Measurements from ENCODE around the gene NAV3.

NAV3 gene

GRCh38 chr12:77925536-77926108, 94.9 kb downstream of the NAV3 start:
- peak in 1 of 2 donors; percentile 0 for DNase-seq (ENCODE audit: low read depth in 1 of 2, low spot score in 1 of 2)

- DNase-seq (ENCODE audit: low read depth in 1 of 2, low spot score in 1 of 2): no peak
Observed at GRCh38 chr12:77928078-77928477, 97.4 kb downstream of the NAV3 start.

- no peak for DNase-seq (ENCODE audit: low read depth in 1 of 2, low spot score in 1 of 2)
Observed at GRCh38 chr12:77932216-77932615, 101.5 kb downstream of the NAV3 start.

GRCh38 chr12:77938301-77938700, 107.6 kb downstream of the NAV3 start:
- DNase-seq (ENCODE audit: low read depth in 1 of 2, low spot score in 1 of 2): no peak

- no peak for DNase-seq (ENCODE audit: low read depth in 1 of 2, low spot score in 1 of 2)
Observed at GRCh38 chr12:77940011-77940423, 109.3 kb downstream of the NAV3 start.

- DNase-seq (ENCODE audit: low read depth in 1 of 2, low spot score in 1 of 2): no peak
Observed at GRCh38 chr12:77940567-77940966, 109.9 kb downstream of the NAV3 start.

GRCh38 chr12:77941401-77941800, 110.7 kb downstream of the NAV3 start:
- no peak for DNase-seq (ENCODE audit: low read depth in 1 of 2, low spot score in 1 of 2)

- DNase-seq (ENCODE audit: low read depth in 1 of 2, low spot score in 1 of 2): no peak
Observed at GRCh38 chr12:77943466-77943865, 112.8 kb downstream of the NAV3 start.

GRCh38 chr12:77946541-77947061, 115.9 kb downstream of the NAV3 start:
- DNase-seq (ENCODE audit: low read depth in 1 of 2, low spot score in 1 of 2): no peak

- DNase-seq (ENCODE audit: low read depth in 1 of 2, low spot score in 1 of 2): no peak
Observed at GRCh38 chr12:77947330-77947729, 116.6 kb downstream of the NAV3 start.

GRCh38 chr12:77947746-77948145, 117.1 kb downstream of the NAV3 start:
- DNase-seq (ENCODE audit: low read depth in 1 of 2, low spot score in 1 of 2): no peak

- DNase-seq (ENCODE audit: low read depth in 1 of 2, low spot score in 1 of 2): no peak
Observed at GRCh38 chr12:77949943-77950342, 119.2 kb downstream of the NAV3 start.

- DNase-seq (ENCODE audit: low read depth in 1 of 2, low spot score in 1 of 2): no peak
Observed at GRCh38 chr12:77953528-77954205, 123.0 kb downstream of the NAV3 start.

GRCh38 chr12:77954206-77954555, 123.5 kb downstream of the NAV3 start:
- DNase-seq (ENCODE audit: low read depth in 1 of 2, low spot score in 1 of 2): no peak

GRCh38 chr12:77957062-77957461, 126.4 kb downstream of the NAV3 start:
- DNase-seq (ENCODE audit: low read depth in 1 of 2, low spot score in 1 of 2): no peak

GRCh38 chr12:77963576-77964178, 133.0 kb downstream of the NAV3 start:
- DNase-seq (ENCODE audit: low read depth in 1 of 2, low spot score in 1 of 2): no peak

- no peak for DNase-seq (ENCODE audit: low read depth in 1 of 2, low spot score in 1 of 2)
Observed at GRCh38 chr12:77965790-77966189, 135.1 kb downstream of the NAV3 start.

GRCh38 chr12:77968021-77968420, 137.3 kb downstream of the NAV3 start:
- no peak for DNase-seq (ENCODE audit: low read depth in 1 of 2, low spot score in 1 of 2)

GRCh38 chr12:77968571-77968970, 137.9 kb downstream of the NAV3 start:
- no peak for DNase-seq (ENCODE audit: low read depth in 1 of 2, low spot score in 1 of 2)

GRCh38 chr12:77973579-77973978, 142.9 kb downstream of the NAV3 start:
- DNase-seq (ENCODE audit: low read depth in 1 of 2, low spot score in 1 of 2): no peak

GRCh38 chr12:77974645-77975044, 144.0 kb downstream of the NAV3 start:
- DNase-seq (ENCODE audit: low read depth in 1 of 2, low spot score in 1 of 2): no peak

- no peak for DNase-seq (ENCODE audit: low read depth in 1 of 2, low spot score in 1 of 2)
Observed at GRCh38 chr12:77979597-77980250, 149.0 kb downstream of the NAV3 start.

All from stimulated activated CD4-positive, alpha-beta T cell treated with anti-CD3 and anti-CD28 coated beads, Interleukin-15, amount 100 ng/mL, for 1 hour (primary cell).